Body of pancreas (tissue), 4 donors: ENCODE data around the gene POLD2.

Source experiments
- CTCF ChIP-seq, 7 experiments: fragments of 450-650 bp in 4 of 7; fragments of 200-600 bp in 3 of 7; sonication (generic) in 3 of 7; IDR thresholded peaks; one replicate each; pipeline ENCODE4 v1.5.1; 2016 to 2019; ENCODE audit warnings: antibody characterized with exemption in 7 of 7
- POLR2A ChIP-seq, 3 donors: fragments of 450-650 bp; IDR thresholded peaks; one replicate each; pipeline ENCODE4 v1.6.1; 2016; ENCODE audit warnings: antibody characterized with exemption in 3 of 3, mild to moderate bottlenecking in 2 of 3

- TF ChIP-seq CTCF (IDR thresholded peaks at IDR 0.05): peak in 3 of 7 experiments; percentile 7 to 19 (median 18)
- peak; percentile 28 to 75 (median 71) for TF ChIP-seq POLR2A (IDR thresholded peaks at IDR 0.05)
Observed at GRCh38 chr7:44123190-44124003, at the start of gene POLD2.
